Measurements from ENCODE around the gene MAGI2.

DNA sequence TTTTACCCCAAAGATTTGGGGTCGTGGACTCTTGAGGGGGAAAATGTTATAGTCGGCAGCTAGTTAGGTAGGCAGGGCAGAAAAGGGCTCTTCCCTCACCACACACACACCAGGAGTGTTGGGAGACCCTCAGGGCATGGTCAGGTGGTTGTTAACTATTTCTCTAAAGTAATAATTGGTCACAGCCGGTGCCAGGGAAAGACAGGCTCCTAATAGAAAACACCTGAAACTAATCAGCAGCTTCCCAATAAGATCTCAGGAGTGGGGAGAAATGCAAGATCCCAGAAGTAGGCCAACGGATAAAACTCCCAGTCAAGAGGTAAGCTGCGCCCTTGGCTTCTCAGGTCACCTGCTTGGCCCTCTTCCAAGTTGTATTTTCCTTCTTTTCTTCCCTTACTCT is 1441.8 kb downstream of the MAGI2 start:
- TF ChIP-seq POLR2A (IDR thresholded peaks at IDR 0.05; ENCODE audit: borderline replicate concordance, extremely low read depth, insufficient read depth, insufficient read length) (no peak), RAD21 (IDR thresholded peaks at IDR 0.05; ENCODE audit: low read depth) (no peak), CEBPB (IDR thresholded peaks at IDR 0.05; ENCODE audit: low read depth) (no peak), POLR2AphosphoS5 (IDR thresholded peaks at IDR 0.05; ENCODE audit: low read depth, low read length) (no peak), EZH2phosphoT487 (IDR thresholded peaks at IDR 0.05; ENCODE audit: borderline replicate concordance) (no peak), CBX3 (IDR thresholded peaks at IDR 0.05; ENCODE audit: low read depth) (no peak), YY1 (IDR thresholded peaks at IDR 0.05; ENCODE audit: extremely low read depth, insufficient replicate concordance, low read depth, low read length) (no peak)
- TF ChIP-seq, protein P1, sequence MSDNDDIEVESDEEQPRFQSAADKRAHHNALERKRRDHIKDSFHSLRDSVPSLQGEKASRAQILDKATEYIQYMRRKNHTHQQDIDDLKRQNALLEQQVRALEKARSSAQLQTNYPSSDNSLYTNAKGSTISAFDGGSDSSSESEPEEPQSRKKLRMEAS (IDR thresholded peaks at IDR 0.05) = no peak
- TF ChIP-seq, protein P2, sequence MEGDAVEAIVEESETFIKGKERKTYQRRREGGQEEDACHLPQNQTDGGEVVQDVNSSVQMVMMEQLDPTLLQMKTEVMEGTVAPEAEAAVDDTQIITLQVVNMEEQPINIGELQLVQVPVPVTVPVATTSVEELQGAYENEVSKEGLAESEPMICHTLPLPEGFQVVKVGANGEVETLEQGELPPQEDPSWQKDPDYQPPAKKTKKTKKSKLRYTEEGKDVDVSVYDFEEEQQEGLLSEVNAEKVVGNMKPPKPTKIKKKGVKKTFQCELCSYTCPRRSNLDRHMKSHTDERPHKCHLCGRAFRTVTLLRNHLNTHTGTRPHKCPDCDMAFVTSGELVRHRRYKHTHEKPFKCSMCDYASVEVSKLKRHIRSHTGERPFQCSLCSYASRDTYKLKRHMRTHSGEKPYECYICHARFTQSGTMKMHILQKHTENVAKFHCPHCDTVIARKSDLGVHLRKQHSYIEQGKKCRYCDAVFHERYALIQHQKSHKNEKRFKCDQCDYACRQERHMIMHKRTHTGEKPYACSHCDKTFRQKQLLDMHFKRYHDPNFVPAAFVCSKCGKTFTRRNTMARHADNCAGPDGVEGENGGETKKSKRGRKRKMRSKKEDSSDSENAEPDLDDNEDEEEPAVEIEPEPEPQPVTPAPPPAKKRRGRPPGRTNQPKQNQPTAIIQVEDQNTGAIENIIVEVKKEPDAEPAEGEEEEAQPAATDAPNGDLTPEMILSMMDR (IDR thresholded peaks at IDR 0.05 in 2 of 3, conservative IDR thresholded peaks at IDR 0.05 in 1 of 3; ENCODE audit: borderline replicate concordance in 1 of 3, insufficient read depth in 1 of 3, low read depth in 2 of 3, low read length in 2 of 3) = no peak
- TF ChIP-seq, protein P3, sequence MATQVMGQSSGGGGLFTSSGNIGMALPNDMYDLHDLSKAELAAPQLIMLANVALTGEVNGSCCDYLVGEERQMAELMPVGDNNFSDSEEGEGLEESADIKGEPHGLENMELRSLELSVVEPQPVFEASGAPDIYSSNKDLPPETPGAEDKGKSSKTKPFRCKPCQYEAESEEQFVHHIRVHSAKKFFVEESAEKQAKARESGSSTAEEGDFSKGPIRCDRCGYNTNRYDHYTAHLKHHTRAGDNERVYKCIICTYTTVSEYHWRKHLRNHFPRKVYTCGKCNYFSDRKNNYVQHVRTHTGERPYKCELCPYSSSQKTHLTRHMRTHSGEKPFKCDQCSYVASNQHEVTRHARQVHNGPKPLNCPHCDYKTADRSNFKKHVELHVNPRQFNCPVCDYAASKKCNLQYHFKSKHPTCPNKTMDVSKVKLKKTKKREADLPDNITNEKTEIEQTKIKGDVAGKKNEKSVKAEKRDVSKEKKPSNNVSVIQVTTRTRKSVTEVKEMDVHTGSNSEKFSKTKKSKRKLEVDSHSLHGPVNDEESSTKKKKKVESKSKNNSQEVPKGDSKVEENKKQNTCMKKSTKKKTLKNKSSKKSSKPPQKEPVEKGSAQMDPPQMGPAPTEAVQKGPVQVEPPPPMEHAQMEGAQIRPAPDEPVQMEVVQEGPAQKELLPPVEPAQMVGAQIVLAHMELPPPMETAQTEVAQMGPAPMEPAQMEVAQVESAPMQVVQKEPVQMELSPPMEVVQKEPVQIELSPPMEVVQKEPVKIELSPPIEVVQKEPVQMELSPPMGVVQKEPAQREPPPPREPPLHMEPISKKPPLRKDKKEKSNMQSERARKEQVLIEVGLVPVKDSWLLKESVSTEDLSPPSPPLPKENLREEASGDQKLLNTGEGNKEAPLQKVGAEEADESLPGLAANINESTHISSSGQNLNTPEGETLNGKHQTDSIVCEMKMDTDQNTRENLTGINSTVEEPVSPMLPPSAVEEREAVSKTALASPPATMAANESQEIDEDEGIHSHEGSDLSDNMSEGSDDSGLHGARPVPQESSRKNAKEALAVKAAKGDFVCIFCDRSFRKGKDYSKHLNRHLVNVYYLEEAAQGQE (IDR thresholded peaks at IDR 0.05; ENCODE audit: low read depth) = no peak
